ENCODE data around the gene CABLES1. TPM values are rescaled to one million over a fixed set of nuclear protein-coding genes. Genes with fewer than 3 reads are reported as not detected.
"Not testable (repeated sequence)": the region's sequence is repeated elsewhere in the genome, so short reads cannot be mapped to it uniquely, and the experiment has no call there.

CABLES1 gene
- total RNA-seq, 2 donors from 2014 or later: 9.9 to 16.7 TPM

DNA sequence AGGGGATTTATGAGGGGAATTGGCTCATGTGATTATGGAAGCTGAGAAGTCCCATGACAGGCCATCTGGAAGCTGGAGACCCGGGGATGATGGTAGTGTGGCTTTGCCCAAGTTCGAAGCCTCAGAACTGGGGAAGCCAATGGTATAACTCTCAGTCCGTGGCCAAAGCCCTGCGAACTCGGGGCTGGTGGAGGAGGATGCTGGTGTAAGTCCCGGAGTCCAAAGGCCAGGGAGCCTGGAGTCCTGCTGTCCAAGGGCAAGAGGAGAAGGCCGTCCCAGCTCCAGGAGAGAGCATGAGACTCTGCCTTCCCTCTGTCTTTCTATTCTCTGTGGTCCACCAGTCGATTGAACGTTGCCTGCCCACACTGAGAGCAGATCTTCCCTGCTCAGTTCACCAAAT lies 43.2 kb upstream of the CABLES1 start:
- no peak overlapping the region for H3K9ac ChIP-seq (ENCODE audit: extremely low read depth, low read length, poor library complexity, severe bottlenecking)
- no peak overlapping the region for H3K4me3 ChIP-seq (ENCODE audit: low read length)
- H3K27me3 ChIP-seq (ENCODE audit: control insufficient read depth, insufficient read depth, low read length, poor library complexity, severe bottlenecking): peaks cover 6% of the 10 kb centered on the region
- Mint-ChIP-seq H3K36me3 (ENCODE audit: low read depth) (no peaks in the 10 kb centered on the region), H3K27ac (no peak overlapping the region), H3K4me3 (no peak overlapping the region), H3K27me3 (ENCODE audit: insufficient read depth) (peaks cover 21% of the 10 kb centered on the region), H3K4me1 (peaks cover 16% of the 10 kb centered on the region), H3K9me3 (no peaks in the 10 kb centered on the region)
- H3K36me3 ChIP-seq (ENCODE audit: control insufficient read depth, insufficient read depth, low read length): no peaks in the 10 kb centered on the region
- TF ChIP-seq CTCF (conservative IDR thresholded peaks at IDR 0.05): no peak
- WGBS, 2 experiments (ENCODE audit: insufficient coverage in 1 of 2, insufficient read length in 1 of 2): 92 to 94% methylated on average over 8 to 9 of the region's 9 CpGs
- no peaks in the 10 kb centered on the region for H3K4me1 ChIP-seq (ENCODE audit: control insufficient read depth, insufficient read depth, low read length)
- H3K27ac ChIP-seq (ENCODE audit: low read depth, low read length): no peak overlapping the region
- H3K9me3 ChIP-seq (ENCODE audit: control insufficient read depth, low read length): no peaks in the 10 kb centered on the region
- no peak for DNase-seq

DNA sequence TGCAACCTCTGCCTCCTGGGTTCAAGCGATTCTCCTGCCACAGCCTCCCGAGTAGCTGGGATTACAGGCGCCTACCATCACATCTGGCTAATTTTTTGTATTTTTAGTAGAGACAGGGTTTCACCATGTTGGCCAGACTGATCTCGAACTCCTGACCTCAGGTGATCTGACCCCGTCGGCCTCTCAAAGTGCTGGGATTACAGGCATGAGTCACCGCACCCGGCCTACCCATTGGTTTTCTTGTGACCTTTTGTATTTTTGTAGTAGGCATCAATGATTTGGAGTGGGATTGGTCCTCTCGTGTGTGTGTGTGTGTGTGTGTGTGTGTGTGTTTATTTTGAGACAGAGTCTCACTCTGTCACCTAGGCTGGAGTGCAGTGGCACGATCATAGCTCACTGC lies 42.2 kb upstream of the CABLES1 start:
- H3K27me3 Mint-ChIP-seq (ENCODE audit: insufficient read depth): peaks cover 21% of the 10 kb centered on the region
- WGBS, 2 experiments (ENCODE audit: insufficient coverage in 1 of 2, insufficient read length in 1 of 2): 91 to 100% methylated on average over 5 to 10 of the region's 10 CpGs

GRCh38 chr18:23093772-23094171 lies 41.5 kb upstream of the CABLES1 start:
- no peak for TF ChIP-seq CTCF (conservative IDR thresholded peaks at IDR 0.05)
- Histone ChIP-seq H3K27ac (ENCODE audit: low read depth, low read length) (no peak overlapping the region), H3K9me3 (ENCODE audit: control insufficient read depth, low read length) (no peaks in the 10 kb centered on the region), H3K36me3 (ENCODE audit: control insufficient read depth, insufficient read depth, low read length) (no peaks in the 10 kb centered on the region), H3K4me3 (ENCODE audit: low read length) (no peak overlapping the region), H3K27me3 (ENCODE audit: control insufficient read depth, insufficient read depth, low read length, poor library complexity, severe bottlenecking) (peaks cover 6% of the 10 kb centered on the region), H3K9ac (ENCODE audit: extremely low read depth, low read length, poor library complexity, severe bottlenecking) (no peak overlapping the region), H3K4me1 (ENCODE audit: control insufficient read depth, insufficient read depth, low read length) (no peaks in the 10 kb centered on the region)
- Mint-ChIP-seq H3K27me3 (ENCODE audit: insufficient read depth) (peaks cover 21% of the 10 kb centered on the region), H3K36me3 (ENCODE audit: low read depth) (no peaks in the 10 kb centered on the region), H3K4me1 (peaks cover 16% of the 10 kb centered on the region), H3K4me3 (no peak overlapping the region), H3K27ac (peak overlapping the region; percentile 15), H3K9me3 (no peaks in the 10 kb centered on the region)
- 83 to 91% methylated on average over 5 to 9 of the region's 9 CpGs for WGBS, 2 experiments (ENCODE audit: insufficient coverage in 1 of 2, insufficient read length in 1 of 2)
- DNase-seq: no peak

More for the DNA sequence above, 42.2 kb upstream of the CABLES1 start:
- not testable (repeated sequence) for H3K4me3 Mint-ChIP-seq; H3K27me3 ChIP-seq (ENCODE audit: control insufficient read depth, insufficient read depth, low read length, poor library complexity, severe bottlenecking); H3K4me3 ChIP-seq (ENCODE audit: low read length); H3K9me3 ChIP-seq (ENCODE audit: control insufficient read depth, low read length); H3K27ac Mint-ChIP-seq; H3K4me1 ChIP-seq (ENCODE audit: control insufficient read depth, insufficient read depth, low read length); H3K9me3 Mint-ChIP-seq; H3K36me3 Mint-ChIP-seq (ENCODE audit: low read depth); H3K36me3 ChIP-seq (ENCODE audit: control insufficient read depth, insufficient read depth, low read length); H3K9ac ChIP-seq (ENCODE audit: extremely low read depth, low read length, poor library complexity, severe bottlenecking); H3K27ac ChIP-seq (ENCODE audit: low read depth, low read length); DNase-seq
- H3K4me1 Mint-ChIP-seq: peaks cover 16% of the 10 kb centered on the region
